Measurements from ENCODE around the gene ANKRD28.

The ANKRD28 gene

DNA sequence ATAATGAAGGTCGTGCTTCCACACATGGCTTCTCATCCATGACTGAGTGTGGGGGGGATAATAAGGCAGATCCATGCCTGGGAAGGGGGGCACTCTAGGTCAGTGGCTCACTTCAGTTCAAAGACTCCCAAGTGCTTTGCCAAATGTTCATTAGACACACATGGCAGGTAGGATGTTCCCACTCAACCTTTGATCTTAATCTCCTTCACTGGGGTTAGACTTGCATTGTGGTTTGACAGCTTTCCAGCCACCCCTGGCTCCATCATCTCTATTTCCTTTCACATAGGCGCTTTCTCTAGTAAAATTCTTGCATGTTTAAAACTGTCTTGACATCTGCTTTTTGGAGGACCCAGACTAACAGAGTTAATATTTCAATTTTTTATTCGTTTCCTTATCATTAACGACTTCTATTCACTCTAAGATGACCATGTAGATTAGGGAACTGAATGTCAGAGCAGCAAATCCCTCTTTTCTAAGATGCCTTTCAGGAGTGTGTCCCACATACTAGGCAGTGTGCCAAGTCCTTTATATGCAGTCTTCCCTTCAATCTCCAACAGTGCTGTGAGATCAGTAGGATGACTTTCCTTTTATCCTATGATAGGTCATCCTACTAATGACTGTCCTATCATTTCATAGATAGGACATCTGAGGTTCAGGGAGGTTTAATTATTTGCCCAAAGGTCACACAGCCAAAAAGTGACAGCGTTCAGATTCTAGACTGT is 138.4 kb downstream of the ANKRD28 start:
- ChIA-PET POLR2A (no interaction called here), CTCF (interaction anchor here (0.6 kb wide), 1 partner anchor 46 kb away, joined by 3 read pairs; no protein-coding TSS in a partner anchor)
- DNase-seq (ENCODE audit: extremely low spot score): no peak
- TF ChIP-seq ARNT (IDR thresholded peaks at IDR 0.05): no peak
- TF ChIP-seq CTBP1 (IDR thresholded peaks at IDR 0.05; ENCODE audit: borderline replicate concordance): no peak
- TF ChIP-seq FOXK2 (IDR thresholded peaks at IDR 0.05): no peak
- TF ChIP-seq SP1 (IDR thresholded peaks at IDR 0.05): no peak
- TF ChIP-seq ZNF384 (IDR thresholded peaks at IDR 0.05): no peak
- no peak for TF ChIP-seq FOXA1 (IDR thresholded peaks at IDR 0.05)
- no peak for TF ChIP-seq ELF4 (IDR thresholded peaks at IDR 0.05)
- TF ChIP-seq HDGF (IDR thresholded peaks at IDR 0.05; ENCODE audit: borderline replicate concordance): no peak
- no peak for TF ChIP-seq BHLHE40 (IDR thresholded peaks at IDR 0.05; ENCODE audit: borderline replicate concordance)
- no peak for TF ChIP-seq TARDBP (IDR thresholded peaks at IDR 0.05)
- no peak for TF ChIP-seq LEF1 (IDR thresholded peaks at IDR 0.05; ENCODE audit: borderline replicate concordance)

DNA sequence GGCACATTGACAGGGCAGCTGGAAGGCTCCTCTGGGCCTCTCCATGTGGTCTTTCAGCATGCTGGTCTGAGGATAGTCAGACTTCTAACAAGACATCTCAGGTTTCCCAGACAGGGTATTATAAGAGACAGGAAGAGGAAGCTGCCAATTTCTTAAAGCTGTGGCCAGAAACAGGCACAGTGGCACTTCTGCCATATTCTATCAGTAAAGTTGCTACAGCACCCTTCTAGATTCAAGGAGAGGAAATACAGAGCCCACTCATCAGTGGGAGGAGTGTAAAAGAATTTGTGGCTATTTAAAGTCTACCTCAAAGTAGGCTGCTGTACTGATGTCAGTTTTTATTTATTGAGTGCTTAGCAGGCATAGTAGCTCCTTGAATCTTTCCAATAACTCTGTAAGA is 140.8 kb downstream of the ANKRD28 start:
- ChIA-PET CTCF (no interaction called here), POLR2A (no interaction called here)
- no peak for DNase-seq (ENCODE audit: extremely low spot score)
- TF ChIP-seq CTBP1 (IDR thresholded peaks at IDR 0.05; ENCODE audit: borderline replicate concordance) (no peak), TARDBP (IDR thresholded peaks at IDR 0.05) (no peak), BHLHE40 (IDR thresholded peaks at IDR 0.05; ENCODE audit: borderline replicate concordance) (no peak), FOXA1 (IDR thresholded peaks at IDR 0.05) (no peak), FOXM1 (IDR thresholded peaks at IDR 0.05; ENCODE audit: borderline replicate concordance) (no peak), ELF4 (IDR thresholded peaks at IDR 0.05) (no peak)

DNA sequence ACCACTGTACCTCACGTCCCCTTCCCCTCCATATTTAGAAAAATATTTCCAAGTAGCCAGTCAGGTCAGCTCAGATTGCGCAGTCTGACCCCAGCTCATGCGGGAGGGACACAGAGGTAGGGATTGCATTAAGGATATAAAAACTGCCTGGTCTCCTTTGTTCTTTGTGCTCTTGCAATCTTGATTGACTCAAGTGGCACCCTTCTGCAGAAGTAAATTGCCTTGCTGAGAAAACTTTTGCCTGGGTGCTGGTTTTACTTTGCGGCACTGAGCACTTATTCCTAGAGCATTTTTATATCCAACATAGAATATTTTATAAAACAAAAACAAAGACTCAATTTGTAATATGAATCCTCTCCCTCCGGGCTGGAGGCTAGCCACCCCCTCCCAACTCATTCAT is 141.4 kb downstream of the ANKRD28 start:
- ChIA-PET CTCF (interaction anchor here (0.5 kb wide), 1 partner anchor 13 kb away, joined by 3 read pairs; no protein-coding TSS in a partner anchor), POLR2A (no interaction called here)
- no peak for DNase-seq (ENCODE audit: extremely low spot score)
- no peak for TF ChIP-seq CTBP1 (IDR thresholded peaks at IDR 0.05; ENCODE audit: borderline replicate concordance)
- no peak for TF ChIP-seq ARNT (IDR thresholded peaks at IDR 0.05)
- no peak for TF ChIP-seq TARDBP (IDR thresholded peaks at IDR 0.05)
- no peak for TF ChIP-seq FOXM1 (IDR thresholded peaks at IDR 0.05; ENCODE audit: borderline replicate concordance)
- no peak for TF ChIP-seq FOXA1 (IDR thresholded peaks at IDR 0.05)
- TF ChIP-seq FOXK2 (IDR thresholded peaks at IDR 0.05): no peak
- no peak for TF ChIP-seq HDGF (IDR thresholded peaks at IDR 0.05; ENCODE audit: borderline replicate concordance)
- no peak for TF ChIP-seq NFRKB (IDR thresholded peaks at IDR 0.05)
- no peak for TF ChIP-seq ZNF384 (IDR thresholded peaks at IDR 0.05)
- TF ChIP-seq BHLHE40 (IDR thresholded peaks at IDR 0.05; ENCODE audit: borderline replicate concordance): no peak
- TF ChIP-seq L3MBTL2 (conservative IDR thresholded peaks at IDR 0.05): no peak
- TF ChIP-seq, protein P1, sequence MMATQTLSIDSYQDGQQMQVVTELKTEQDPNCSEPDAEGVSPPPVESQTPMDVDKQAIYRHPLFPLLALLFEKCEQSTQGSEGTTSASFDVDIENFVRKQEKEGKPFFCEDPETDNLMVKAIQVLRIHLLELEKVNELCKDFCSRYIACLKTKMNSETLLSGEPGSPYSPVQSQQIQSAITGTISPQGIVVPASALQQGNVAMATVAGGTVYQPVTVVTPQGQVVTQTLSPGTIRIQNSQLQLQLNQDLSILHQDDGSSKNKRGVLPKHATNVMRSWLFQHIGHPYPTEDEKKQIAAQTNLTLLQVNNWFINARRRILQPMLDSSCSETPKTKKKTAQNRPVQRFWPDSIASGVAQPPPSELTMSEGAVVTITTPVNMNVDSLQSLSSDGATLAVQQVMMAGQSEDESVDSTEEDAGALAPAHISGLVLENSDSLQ (IDR thresholded peaks at IDR 0.05): no peak
- TF ChIP-seq ELF4 (IDR thresholded peaks at IDR 0.05): no peak
- no peak for TF ChIP-seq SUZ12 (IDR thresholded peaks at IDR 0.05)
- no peak for TF ChIP-seq LEF1 (IDR thresholded peaks at IDR 0.05; ENCODE audit: borderline replicate concordance)
- no peak for TF ChIP-seq SP1 (IDR thresholded peaks at IDR 0.05)

DNA sequence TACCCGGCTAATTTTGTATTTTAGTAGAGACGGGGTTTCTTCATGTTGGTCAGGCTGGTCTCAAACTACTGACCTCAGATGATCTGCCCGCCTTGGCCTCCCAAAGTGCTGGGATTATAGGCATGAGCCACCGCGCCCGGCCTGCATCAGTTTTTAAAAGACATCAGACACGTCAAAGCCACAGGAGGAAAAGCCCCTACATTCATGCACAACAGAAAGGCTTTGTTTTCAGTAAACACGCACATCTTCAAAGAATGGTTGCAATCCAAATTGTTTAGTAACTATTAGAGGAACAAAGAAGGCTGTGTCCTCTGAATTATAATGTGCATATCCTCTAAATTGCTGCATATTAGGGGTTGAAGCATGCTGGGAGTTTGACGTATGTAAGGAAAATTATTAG is 142.9 kb downstream of the ANKRD28 start:
- CTCF ChIA-PET: no interaction called here
- POLR2A ChIA-PET: no interaction called here
- DNase-seq (ENCODE audit: extremely low spot score): no peak
- TF ChIP-seq LEF1 (IDR thresholded peaks at IDR 0.05; ENCODE audit: borderline replicate concordance) (no peak), TARDBP (IDR thresholded peaks at IDR 0.05) (no peak), HDGF (IDR thresholded peaks at IDR 0.05; ENCODE audit: borderline replicate concordance) (no peak), ELF4 (IDR thresholded peaks at IDR 0.05) (no peak), L3MBTL2 (conservative IDR thresholded peaks at IDR 0.05) (no peak), ZNF384 (IDR thresholded peaks at IDR 0.05) (no peak)

DNA sequence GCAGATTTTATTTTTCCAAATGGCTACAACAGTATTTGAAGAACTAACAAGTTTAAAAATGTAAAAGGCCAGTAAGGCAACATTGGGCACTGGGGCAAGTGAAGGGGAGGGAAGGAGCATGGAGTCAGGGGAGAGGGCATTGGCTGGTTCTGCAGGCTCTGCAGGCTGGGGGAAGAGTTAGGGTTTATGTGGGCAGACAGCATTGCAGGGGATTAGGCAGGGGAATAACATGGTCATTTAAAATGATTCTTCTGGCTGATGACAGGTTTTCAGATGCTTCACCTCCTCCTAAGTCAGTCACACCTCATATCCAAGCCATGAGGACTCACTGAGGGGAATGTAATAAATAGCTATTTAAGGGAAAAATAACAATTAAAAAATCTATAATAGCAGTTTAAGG is 143.7 kb downstream of the ANKRD28 start:
- ChIA-PET CTCF (interaction anchor here (0.6 kb wide), 1 partner anchor 8 kb away, joined by 4 read pairs; no protein-coding TSS in a partner anchor), POLR2A (no interaction called here)
- DNase-seq (ENCODE audit: extremely low spot score): no peak
- TF ChIP-seq BHLHE40 (IDR thresholded peaks at IDR 0.05; ENCODE audit: borderline replicate concordance) (no peak), NFRKB (IDR thresholded peaks at IDR 0.05) (no peak), LEF1 (IDR thresholded peaks at IDR 0.05; ENCODE audit: borderline replicate concordance) (no peak)

DNA sequence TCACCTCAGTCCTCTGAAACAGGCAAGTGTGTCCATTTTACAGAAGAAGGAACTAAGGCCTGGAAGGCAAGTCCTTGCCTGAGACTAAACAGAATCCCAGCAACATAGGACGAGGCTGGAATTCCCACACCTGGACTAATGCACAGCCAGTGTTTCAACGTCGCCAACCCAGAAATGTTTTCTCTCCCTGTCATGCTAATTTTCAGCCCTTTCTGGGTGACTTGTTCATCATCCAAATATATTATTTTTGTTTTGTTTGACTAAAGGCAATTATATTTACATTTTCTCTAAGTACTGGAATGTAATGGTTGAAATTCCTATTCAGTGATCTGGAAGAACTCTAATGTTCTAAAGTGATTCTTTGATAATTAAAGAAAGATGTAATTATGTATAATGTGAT is 144.5 kb downstream of the ANKRD28 start:
- no peak for DNase-seq (ENCODE audit: extremely low spot score)
- ChIA-PET POLR2A (no interaction called here), CTCF (no interaction called here)
- TF ChIP-seq BHLHE40 (IDR thresholded peaks at IDR 0.05; ENCODE audit: borderline replicate concordance) (no peak), HDGF (IDR thresholded peaks at IDR 0.05; ENCODE audit: borderline replicate concordance) (no peak), FOXM1 (IDR thresholded peaks at IDR 0.05; ENCODE audit: borderline replicate concordance) (no peak), LEF1 (IDR thresholded peaks at IDR 0.05; ENCODE audit: borderline replicate concordance) (no peak), L3MBTL2 (conservative IDR thresholded peaks at IDR 0.05) (no peak), ELF4 (IDR thresholded peaks at IDR 0.05) (no peak), TARDBP (IDR thresholded peaks at IDR 0.05) (no peak), SP1 (IDR thresholded peaks at IDR 0.05) (no peak), ARNT (IDR thresholded peaks at IDR 0.05) (no peak), FOXA1 (IDR thresholded peaks at IDR 0.05) (no peak), FOXK2 (IDR thresholded peaks at IDR 0.05) (no peak), CTBP1 (IDR thresholded peaks at IDR 0.05; ENCODE audit: borderline replicate concordance) (no peak), NFRKB (IDR thresholded peaks at IDR 0.05) (no peak), ZNF384 (IDR thresholded peaks at IDR 0.05) (no peak)
- TF ChIP-seq, protein P1 (IDR thresholded peaks at IDR 0.05): no peak

DNA sequence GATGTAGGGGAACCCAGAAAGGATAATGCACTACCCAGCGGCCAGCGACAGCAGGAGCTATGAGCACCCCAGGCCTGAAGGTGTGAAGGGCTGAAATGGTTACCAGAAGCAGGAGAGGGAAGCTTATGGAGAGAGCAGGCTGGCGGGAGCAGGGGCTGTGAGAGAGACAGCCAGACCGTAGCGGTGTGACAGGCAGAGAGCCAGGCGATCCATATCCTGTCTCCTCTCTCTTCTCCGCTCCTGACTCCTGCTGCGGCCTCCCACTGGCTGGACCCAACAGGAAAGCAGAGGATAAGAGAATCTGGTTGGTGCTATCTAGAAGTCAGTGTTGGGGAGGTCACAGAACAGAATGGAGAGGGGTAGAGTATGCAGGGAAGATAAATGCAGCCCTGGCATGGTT is 146.4 kb downstream of the ANKRD28 start:
- no peak for TF ChIP-seq ELF4 (IDR thresholded peaks at IDR 0.05)
- TF ChIP-seq, protein P1 (IDR thresholded peaks at IDR 0.05): no peak
- TF ChIP-seq CTBP1 (IDR thresholded peaks at IDR 0.05; ENCODE audit: borderline replicate concordance): no peak
- no peak for TF ChIP-seq L3MBTL2 (conservative IDR thresholded peaks at IDR 0.05)
- TF ChIP-seq LEF1 (IDR thresholded peaks at IDR 0.05; ENCODE audit: borderline replicate concordance): no peak
- no peak for TF ChIP-seq ZNF384 (IDR thresholded peaks at IDR 0.05)
- TF ChIP-seq SUZ12 (IDR thresholded peaks at IDR 0.05): no peak
- no peak for TF ChIP-seq FOXA1 (IDR thresholded peaks at IDR 0.05)
- TF ChIP-seq FOXM1 (IDR thresholded peaks at IDR 0.05; ENCODE audit: borderline replicate concordance): no peak
- TF ChIP-seq HDGF (IDR thresholded peaks at IDR 0.05; ENCODE audit: borderline replicate concordance): no peak
- no peak for TF ChIP-seq TARDBP (IDR thresholded peaks at IDR 0.05)
- no peak for TF ChIP-seq NFRKB (IDR thresholded peaks at IDR 0.05)
- TF ChIP-seq ARNT (IDR thresholded peaks at IDR 0.05): no peak
- no peak for TF ChIP-seq FOXK2 (IDR thresholded peaks at IDR 0.05)
- no peak for TF ChIP-seq BHLHE40 (IDR thresholded peaks at IDR 0.05; ENCODE audit: borderline replicate concordance)
- TF ChIP-seq SP1 (IDR thresholded peaks at IDR 0.05): no peak
- POLR2A ChIA-PET: no interaction called here
- CTCF ChIA-PET: no interaction called here
- no peak for DNase-seq (ENCODE audit: extremely low spot score)

Data from HEK293T (cell line).